HTR-8/SVneo (cell line): ENCODE data around the gene CBY2.
"Not testable (repeated sequence)": the region's sequence is repeated elsewhere in the genome, so short reads cannot be mapped to it uniquely, and the experiment has no call there.

Experiments
- DNase-seq: peaks from one replicate; pipeline ENCODE4 v3.0.0; 2011; ENCODE audit warnings: low spot score, mixed read lengths; ENCODE audit not compliant: insufficient read length
- FAIRE-seq: peaks from 2 replicates; lab custom pipeline; 2011; peaks lifted over from hg19 to GRCh38; lab: Jason Lieb, UNC

CBY2 gene

DNA sequence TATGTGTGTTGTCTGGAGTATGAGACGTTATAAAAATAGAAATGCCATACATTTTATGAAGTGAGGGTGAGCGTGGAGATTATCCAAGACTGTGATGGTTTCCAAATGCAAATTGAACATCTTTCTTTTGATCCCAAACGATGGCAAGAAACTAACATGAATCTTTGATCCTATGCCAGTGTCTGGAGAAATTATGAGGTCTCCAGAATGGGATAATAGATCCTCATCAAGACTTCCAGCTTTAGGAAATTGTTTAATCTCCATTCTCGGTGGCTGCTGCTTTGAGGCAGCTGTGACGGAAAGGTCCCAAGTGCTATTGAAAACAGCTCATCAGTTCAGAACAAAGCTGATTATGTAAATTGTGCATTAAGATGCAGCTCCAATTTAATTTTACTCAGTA is 30.8 kb downstream of the CBY2 start:
- FAIRE-seq: no peak
- DNase-seq: no peak

DNA sequence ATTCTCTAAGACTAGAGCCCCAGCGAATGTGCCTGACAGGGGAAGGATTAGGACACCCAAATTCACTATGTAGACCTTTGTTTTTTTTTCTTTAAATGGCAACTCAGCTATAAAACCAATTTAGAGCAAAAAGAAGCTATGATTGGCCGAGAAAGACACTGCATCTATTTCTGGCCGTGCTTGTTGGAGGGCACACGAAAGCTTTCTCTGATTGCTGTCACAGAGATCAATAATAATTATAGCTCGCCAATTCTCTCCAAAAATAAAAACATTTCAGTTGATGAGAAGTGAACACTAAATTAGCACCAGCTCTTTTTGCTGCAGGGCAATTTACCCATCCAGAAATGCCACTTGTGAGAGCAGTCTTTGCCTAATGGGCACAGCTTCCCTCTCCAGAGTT is 31.2 kb downstream of the CBY2 start:
- FAIRE-seq (no peak), DNase-seq (no peak)

DNA sequence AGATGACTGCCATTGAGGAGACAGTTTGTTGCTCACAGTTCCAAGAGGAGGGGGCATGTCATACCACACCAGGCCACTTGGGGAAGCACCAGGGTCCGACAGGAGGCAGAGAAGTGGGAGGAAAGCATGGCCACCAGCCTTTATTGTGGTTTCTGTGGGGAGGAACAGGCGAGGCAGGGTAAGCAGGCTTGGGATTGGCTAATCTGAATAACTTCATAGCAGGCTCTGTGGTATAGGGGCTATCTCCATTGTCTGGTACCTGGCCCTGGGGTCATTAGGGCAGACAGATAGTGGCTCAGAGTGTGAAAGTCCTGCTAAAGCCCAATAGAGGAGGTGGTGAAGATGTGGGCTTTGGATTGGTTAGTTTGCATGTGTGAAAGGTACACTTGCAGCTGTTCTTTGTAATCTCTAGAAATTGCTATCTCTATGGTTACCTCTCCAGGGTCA is 35.5 kb downstream of the CBY2 start:
- no peak for DNase-seq
- no peak for FAIRE-seq

DNA sequence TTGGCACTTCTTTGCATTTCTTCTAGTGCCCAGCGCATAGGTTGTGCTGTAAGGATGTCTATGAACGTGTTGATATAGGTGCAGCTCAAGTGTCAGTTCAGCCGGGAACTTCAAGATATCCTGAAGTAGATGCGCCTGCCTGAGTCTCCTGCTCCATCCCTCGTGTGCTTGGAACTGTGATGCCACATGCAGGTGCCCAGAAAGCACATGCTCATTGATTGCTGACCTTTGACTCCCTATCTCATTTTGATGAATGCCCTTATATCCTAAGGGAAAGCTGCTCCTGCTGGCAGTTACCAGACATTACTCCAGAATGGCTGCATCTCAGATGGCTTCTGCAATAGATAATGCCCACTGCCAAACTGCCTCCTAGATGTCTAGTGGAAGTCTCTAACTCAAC is 40.9 kb downstream of the CBY2 start:
- DNase-seq: no peak
- FAIRE-seq: no peak

DNA sequence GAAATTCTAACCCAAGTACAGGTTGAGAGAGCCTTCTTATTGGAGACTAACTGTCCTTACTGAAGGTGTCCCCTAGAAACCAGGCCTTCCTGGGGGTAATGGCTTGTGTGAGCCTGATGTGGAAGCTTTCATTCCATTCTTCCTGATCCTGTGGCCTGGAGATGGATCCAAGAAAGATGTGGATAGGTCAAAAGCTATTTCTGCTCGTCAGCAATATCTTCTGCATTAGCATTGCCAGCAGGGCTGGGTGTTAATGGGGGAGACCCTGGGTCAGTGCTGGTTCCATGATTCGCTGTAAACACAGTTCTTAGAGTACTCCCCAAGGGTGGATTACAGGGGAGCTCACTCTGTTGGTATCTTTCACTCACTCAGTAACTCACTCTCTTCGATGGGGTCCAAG is 42.9 kb downstream of the CBY2 start:
- no peak for DNase-seq
- no peak for FAIRE-seq

DNA sequence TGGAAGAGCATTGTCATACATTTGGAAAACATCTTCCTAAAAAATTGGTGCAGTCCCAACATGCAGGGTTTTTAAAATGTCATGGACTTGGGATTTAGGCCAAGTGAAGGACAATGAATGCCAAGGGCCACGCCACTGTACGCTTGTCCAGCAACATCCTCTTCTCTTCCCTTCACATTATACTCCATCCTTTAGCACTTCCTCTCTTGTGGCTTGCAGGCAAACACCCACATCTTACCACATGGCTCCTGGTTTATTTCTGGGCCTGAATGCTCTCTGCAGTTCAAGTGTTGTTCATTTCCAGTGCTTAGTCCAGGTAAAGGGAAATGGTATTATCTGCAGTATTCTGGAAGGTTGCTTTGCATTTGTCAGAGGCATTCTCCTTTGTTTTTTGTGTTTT is 45.0 kb downstream of the CBY2 start:
- DNase-seq (no peak), FAIRE-seq (no peak)

DNA sequence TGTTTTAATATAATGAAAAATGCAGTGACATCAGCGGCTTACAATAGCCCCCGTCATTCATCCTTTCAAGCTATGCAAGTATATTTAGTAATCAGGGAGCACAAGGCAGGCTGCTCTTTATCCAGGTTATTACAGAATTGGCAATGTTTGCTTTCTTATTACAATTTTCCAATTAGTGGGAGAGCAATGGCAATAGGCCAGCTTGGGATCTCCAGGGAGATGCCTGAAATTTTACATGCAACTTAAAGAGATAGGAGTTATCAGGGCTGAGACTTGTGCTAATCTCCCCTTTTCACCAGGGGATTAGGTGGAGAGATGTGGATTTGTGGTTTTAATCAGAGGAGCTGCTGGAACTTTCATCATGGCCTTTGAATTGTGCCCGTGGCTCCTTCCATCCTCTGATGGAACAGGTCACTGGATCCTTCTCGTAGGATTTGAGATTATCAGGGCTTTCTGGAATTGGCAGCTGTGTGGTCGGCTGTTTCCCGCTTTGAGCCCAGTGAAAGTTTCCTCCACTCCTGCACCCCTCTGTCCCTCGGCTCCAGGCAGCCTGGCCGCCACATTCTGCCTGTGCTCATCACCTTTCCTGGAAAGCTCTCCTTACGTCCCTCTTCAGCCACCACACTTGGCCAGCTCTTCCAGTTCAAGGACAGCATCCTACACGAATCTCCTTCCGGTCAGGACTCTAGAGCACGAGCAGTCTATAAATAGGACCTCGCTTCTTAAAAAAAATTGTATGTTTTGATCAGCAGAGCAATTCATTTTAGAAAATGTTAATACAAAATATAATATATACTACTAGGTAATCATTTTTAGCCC is 47.0 kb downstream of the CBY2 start:
- no peak for FAIRE-seq

DNA sequence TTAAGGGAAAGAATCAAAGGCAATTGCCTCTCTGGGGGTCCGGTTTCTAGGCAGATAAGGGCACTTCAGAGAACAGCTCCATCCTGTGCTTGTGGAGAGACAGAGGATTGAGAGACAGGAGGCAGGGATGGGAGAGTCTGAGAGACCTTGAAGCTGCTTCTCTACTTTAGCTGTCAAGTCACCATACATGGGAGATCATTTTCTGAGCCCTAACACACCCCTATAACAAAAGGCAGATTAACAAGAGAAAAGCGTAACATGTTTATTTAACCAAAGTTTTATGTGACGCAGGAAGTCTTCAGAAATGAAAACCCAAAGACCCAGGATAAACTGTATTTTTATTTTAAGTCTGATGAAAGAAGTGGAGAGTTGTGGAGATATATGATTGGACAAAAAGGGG is 48.4 kb downstream of the CBY2 start:
- DNase-seq: no peak
- no peak for FAIRE-seq

More for the DNA sequence above, 47.0 kb downstream of the CBY2 start:
- DNase-seq: no peak

DNA sequence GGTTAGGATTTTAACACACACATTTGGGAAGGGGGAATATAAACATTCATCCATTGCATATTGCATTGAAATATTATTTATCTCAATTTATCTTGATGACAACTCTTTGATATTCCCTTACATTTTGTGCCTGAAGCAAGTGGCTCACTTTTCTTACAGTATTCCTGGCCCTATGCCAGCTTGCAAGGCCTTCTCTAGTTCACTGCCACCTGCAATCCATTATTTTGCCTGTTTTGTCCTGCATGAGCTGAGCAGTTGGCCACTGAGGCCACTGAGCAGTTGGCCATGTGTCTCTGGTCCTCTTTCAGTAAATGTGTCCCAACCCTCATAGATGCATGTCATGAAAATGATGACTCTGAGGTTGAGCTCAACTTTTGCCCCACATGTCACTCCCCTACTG is 49.8 kb downstream of the CBY2 start:
- DNase-seq: no peak
- no peak for FAIRE-seq

DNA sequence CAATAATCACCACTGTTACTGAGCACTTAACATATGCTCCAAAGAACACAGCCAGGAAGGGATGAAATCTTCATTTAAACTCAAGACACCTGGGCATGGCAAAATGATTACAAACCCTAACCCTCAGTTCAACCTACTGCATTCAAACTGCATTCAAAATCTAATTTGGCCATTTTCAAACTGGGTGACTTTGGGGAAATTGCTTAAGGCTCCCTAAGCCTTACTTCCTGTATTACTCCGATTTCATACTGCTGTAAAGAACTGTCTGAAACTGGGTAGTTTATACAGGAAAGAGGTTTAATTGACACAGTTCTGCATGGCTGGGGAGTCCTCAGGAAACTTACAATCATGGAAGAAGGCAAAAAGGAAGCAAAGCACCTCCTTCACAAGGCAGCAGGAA is 50.4 kb downstream of the CBY2 start:
- FAIRE-seq (no peak), DNase-seq (no peak)

DNA sequence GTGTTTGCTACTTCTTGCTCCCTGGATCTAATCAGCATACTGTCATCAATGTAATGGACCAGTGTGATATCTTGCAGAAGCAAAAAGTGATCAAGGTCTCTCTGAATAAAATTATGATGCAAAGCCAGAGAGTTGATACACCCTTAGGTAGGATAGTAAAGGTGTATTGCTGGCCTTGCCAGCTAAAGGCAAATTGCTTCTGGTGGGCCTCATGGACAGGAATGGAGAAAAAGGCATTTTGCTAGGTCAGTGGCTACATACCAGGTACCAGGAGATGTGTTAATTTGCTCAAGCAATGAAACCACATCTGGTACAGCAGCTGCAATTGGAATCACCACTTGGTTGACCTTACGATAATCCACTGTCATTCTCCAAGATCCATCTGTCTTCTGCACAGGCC is 54.4 kb downstream of the CBY2 start:
- not testable (repeated sequence) for FAIRE-seq, DNase-seq

DNA sequence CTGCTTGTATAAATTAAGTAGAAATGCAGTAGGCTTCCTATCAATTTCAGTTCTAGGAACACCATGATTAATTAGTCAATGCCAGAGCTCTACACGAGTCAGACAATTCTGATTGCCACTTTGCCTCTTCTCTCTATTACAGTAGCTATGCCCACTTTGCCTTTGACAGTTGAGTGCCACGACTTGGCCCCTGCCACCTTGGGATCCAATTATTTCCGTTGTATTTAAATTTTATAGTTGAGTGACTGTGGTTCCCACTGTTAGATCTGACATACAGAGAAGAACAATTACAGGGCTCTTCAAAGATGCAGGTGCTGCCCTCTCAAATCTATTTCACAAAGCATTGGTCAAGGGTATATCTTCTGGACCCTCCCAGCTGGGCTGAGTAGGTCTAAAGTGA is 55.5 kb downstream of the CBY2 start:
- not testable (repeated sequence) for DNase-seq, FAIRE-seq

DNA sequence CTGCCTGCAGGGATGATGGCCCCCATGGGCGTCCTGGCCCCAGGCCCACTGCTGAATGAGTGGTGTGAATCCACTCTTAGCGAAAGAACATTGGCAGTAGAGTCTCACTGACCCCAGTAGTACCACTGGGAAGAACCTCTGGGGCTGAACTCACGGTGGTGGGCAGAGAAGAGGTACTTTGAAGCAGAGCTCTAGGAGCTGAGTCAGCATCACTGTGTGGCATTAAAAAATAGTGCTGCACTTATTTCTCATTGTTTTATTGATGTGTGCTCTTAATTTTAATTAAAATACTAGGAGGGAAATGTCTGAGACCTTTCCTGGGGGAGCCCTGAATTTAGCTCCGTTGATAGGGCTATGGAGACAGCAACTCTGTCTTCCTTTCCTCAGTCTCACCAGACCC is 61.3 kb downstream of the CBY2 start:
- no peak for DNase-seq
- FAIRE-seq: no peak
